ENCODE measurements around the gene CREB3L1. TPM values are rescaled to one million over a fixed set of nuclear protein-coding genes. Genes with fewer than 3 reads are reported as not detected.

CREB3L1 gene
- total and polyA plus RNA-seq, 2 experiments from 2014 or later: 8.5 to 10.4 TPM

DNA sequence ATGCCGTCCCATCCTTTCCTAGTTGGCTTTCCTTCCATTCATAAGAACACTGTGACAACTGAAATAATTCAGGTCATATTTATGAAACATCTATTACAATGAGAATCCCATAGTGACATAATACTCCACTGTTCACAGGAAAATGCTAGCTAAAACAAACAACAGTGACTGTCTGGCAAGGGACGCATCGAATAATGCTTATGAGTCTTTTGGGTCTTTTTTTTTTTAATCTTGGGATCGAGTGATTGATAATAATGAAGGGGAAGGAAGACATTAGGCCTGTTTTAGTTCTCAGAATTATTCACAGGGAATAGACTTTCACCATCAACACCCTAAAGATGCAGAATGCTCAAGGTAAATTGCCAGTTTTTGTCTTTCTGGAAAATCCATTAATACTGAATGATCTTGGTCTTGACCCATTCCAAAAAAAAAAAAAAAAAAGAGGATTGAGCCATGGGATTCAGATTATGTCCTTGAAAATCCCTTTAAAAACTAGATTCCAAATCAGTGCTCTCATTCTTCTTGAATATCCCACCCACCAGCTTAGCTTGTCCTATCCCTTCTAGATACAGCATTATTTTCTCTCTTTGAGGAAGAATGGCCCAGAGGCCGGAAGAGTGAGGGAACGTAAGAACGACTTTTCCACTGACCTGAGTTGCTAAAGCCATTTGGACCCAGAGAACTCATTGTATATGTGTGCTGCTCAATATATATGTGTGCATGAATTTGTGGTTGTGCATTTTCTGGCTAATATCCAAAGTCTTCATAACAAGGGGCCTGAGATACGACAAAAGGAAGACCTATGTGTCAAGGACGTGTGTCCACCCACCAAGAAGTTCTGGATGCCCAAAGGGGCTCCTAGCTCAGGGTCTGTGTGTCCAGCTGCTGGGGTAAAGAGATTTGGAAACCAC lies 35.2 kb upstream of the CREB3L1 start:
- peak overlapping the region; percentile 100 for H3K27ac Mint-ChIP-seq
- peak overlapping the region; percentile 81 for H3K4me2 ChIP-seq
- peaks cover 10% of the 10 kb centered on the region; the same call in 1 of the 2 replicates for H3K9me2 ChIP-seq (ENCODE audit: insufficient read depth)
- peaks cover 32% of the 10 kb centered on the region for H3K27me3 Mint-ChIP-seq (ENCODE audit: insufficient read depth, low read depth, poor library complexity)
- H3K27me3 ChIP-seq (ENCODE audit: insufficient read depth): peaks cover 14% of the 10 kb centered on the region
- H3K9me3 Mint-ChIP-seq: no peaks in the 10 kb centered on the region
- H3K79me2 ChIP-seq (replicated peaks; ENCODE audit: insufficient read depth): no peaks in the 10 kb centered on the region
- peaks cover 29% of the 10 kb centered on the region for H3K4me1 ChIP-seq (ENCODE audit: insufficient read depth)
- no peaks in the 10 kb centered on the region for H3K36me3 ChIP-seq (ENCODE audit: insufficient read depth)
- DNase-seq (ENCODE audit: low spot score) (no peak), ATAC-seq (no peak)
- H3K4me1 Mint-ChIP-seq: peaks cover 44% of the 10 kb centered on the region
- no peak overlapping the region for H2AFZ ChIP-seq
- H3K4me3 ChIP-seq: peak overlapping the region; percentile 57
- no peak for TF ChIP-seq ZNF114 (CRISPR knock-in tag; IDR thresholded peaks at IDR 0.05)
- H3K36me3 Mint-ChIP-seq (ENCODE audit: low read depth): no peaks in the 10 kb centered on the region
- H3K27ac ChIP-seq (ENCODE audit: low read depth): peak overlapping the region; percentile 99
- no peaks in the 10 kb centered on the region for H4K20me1 ChIP-seq (replicated peaks; ENCODE audit: insufficient read depth)
- peaks cover 27% of the 10 kb centered on the region for H3F3A ChIP-seq (replicated peaks; ENCODE audit: low read depth)
- H3K4me3 Mint-ChIP-seq: peak overlapping the region; percentile 81

DNA sequence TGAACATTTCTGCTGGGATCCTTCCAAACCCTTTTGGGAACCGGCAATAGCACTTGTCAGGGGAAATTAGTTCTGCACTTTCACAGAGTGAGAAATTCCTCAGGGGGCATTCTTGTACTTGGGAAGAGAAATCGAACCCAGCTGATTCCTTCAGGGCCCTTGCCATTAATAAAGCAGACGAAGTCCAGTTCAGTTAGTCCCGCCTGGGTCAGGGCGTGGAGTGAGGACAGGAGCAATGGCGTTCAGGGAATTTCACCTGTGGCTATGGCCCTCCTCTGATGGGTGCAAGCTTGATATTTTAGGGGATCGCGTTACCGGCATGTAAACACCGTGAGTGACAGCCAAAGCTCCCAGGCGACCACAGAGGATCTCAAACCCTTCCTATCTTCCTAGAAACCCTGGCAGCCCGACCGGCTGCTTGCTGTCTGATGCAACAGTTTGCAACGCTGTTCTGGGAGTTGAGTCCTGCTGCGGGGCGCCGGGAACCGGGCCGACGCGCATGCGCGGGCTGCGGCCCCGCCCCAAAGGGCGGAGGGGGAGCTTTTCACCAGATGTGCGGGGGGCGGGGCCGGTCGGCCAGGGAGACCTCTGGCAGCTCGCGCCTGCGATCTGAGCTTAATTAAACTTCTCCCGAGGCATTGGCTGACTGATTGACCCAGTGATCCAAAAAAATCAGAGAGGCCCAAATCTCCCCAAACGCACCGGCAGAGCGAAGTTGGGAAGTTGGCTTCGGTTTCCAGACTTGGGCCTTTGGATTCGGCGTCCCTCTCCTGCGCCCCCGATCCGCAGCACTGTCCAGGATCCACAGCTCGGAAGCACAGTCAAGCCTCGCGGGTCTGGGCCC lies 34.3 kb upstream of the CREB3L1 start:
- peaks cover 25% of the 10 kb centered on the region for H3F3A ChIP-seq (replicated peaks; ENCODE audit: low read depth)
- no peaks in the 10 kb centered on the region for H3K36me3 ChIP-seq (ENCODE audit: insufficient read depth)
- peak overlapping the region; percentile 81 for H3K4me2 ChIP-seq
- H3K27ac ChIP-seq (ENCODE audit: low read depth): peak overlapping the region; percentile 99
- no peaks in the 10 kb centered on the region for H4K20me1 ChIP-seq (replicated peaks; ENCODE audit: insufficient read depth)
- Mint-ChIP-seq H3K9me3 (no peaks in the 10 kb centered on the region), H3K27me3 (ENCODE audit: insufficient read depth, low read depth, poor library complexity) (peaks cover 31% of the 10 kb centered on the region), H3K4me3 (peak overlapping the region; percentile 81), H3K27ac (peak overlapping the region; percentile 100), H3K4me1 (peaks cover 47% of the 10 kb centered on the region), H3K36me3 (ENCODE audit: low read depth) (no peaks in the 10 kb centered on the region)
- H3K4me1 ChIP-seq (ENCODE audit: insufficient read depth): peaks cover 25% of the 10 kb centered on the region
- H3K4me3 ChIP-seq: peak overlapping the region; percentile 57
- peaks cover 8% of the 10 kb centered on the region for H3K27me3 ChIP-seq (ENCODE audit: insufficient read depth)
- peaks cover 10% of the 10 kb centered on the region; the same call in 1 of the 2 replicates for H3K9me2 ChIP-seq (ENCODE audit: insufficient read depth)
- DNase-seq (ENCODE audit: low spot score): peak; percentile 96
- no peak overlapping the region; the same call in 1 of the 2 replicates for H2AFZ ChIP-seq
- no peaks in the 10 kb centered on the region for H3K79me2 ChIP-seq (replicated peaks; ENCODE audit: insufficient read depth)
- peak; percentile 47 for ATAC-seq
- TF ChIP-seq EZH2 (IDR thresholded peaks at IDR 0.05; ENCODE audit: low read depth, unreplicated experiment) (no peak), ZNF331 (CRISPR knock-in tag; IDR thresholded peaks at IDR 0.05; ENCODE audit: low read depth) (no peak), STAT1 (IDR thresholded peaks at IDR 0.05; ENCODE audit: unreplicated experiment) (no peak), JUNB (IDR thresholded peaks at IDR 0.05; ENCODE audit: unreplicated experiment) (no peak), EZH2phosphoT487 (IDR thresholded peaks at IDR 0.05; ENCODE audit: unreplicated experiment) (no peak), POLR2AphosphoS5 (IDR thresholded peaks at IDR 0.05; ENCODE audit: low read depth) (peak; percentile 88), NANOG (IDR thresholded peaks at IDR 0.05; ENCODE audit: borderline replicate concordance) (no peak), CREB1 (CRISPR knock-in tag; IDR thresholded peaks at IDR 0.05; ENCODE audit: low read depth) (no peak)
- TF ChIP-seq, protein P1, sequence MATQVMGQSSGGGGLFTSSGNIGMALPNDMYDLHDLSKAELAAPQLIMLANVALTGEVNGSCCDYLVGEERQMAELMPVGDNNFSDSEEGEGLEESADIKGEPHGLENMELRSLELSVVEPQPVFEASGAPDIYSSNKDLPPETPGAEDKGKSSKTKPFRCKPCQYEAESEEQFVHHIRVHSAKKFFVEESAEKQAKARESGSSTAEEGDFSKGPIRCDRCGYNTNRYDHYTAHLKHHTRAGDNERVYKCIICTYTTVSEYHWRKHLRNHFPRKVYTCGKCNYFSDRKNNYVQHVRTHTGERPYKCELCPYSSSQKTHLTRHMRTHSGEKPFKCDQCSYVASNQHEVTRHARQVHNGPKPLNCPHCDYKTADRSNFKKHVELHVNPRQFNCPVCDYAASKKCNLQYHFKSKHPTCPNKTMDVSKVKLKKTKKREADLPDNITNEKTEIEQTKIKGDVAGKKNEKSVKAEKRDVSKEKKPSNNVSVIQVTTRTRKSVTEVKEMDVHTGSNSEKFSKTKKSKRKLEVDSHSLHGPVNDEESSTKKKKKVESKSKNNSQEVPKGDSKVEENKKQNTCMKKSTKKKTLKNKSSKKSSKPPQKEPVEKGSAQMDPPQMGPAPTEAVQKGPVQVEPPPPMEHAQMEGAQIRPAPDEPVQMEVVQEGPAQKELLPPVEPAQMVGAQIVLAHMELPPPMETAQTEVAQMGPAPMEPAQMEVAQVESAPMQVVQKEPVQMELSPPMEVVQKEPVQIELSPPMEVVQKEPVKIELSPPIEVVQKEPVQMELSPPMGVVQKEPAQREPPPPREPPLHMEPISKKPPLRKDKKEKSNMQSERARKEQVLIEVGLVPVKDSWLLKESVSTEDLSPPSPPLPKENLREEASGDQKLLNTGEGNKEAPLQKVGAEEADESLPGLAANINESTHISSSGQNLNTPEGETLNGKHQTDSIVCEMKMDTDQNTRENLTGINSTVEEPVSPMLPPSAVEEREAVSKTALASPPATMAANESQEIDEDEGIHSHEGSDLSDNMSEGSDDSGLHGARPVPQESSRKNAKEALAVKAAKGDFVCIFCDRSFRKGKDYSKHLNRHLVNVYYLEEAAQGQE (IDR thresholded peaks at IDR 0.05; ENCODE audit: unreplicated experiment): peak; percentile 6
- TF ChIP-seq, protein P2, sequence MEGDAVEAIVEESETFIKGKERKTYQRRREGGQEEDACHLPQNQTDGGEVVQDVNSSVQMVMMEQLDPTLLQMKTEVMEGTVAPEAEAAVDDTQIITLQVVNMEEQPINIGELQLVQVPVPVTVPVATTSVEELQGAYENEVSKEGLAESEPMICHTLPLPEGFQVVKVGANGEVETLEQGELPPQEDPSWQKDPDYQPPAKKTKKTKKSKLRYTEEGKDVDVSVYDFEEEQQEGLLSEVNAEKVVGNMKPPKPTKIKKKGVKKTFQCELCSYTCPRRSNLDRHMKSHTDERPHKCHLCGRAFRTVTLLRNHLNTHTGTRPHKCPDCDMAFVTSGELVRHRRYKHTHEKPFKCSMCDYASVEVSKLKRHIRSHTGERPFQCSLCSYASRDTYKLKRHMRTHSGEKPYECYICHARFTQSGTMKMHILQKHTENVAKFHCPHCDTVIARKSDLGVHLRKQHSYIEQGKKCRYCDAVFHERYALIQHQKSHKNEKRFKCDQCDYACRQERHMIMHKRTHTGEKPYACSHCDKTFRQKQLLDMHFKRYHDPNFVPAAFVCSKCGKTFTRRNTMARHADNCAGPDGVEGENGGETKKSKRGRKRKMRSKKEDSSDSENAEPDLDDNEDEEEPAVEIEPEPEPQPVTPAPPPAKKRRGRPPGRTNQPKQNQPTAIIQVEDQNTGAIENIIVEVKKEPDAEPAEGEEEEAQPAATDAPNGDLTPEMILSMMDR (conservative IDR thresholded peaks at IDR 0.05; ENCODE audit: low read depth in 2 of 2): no peak
- TF ChIP-seq, protein P3, sequence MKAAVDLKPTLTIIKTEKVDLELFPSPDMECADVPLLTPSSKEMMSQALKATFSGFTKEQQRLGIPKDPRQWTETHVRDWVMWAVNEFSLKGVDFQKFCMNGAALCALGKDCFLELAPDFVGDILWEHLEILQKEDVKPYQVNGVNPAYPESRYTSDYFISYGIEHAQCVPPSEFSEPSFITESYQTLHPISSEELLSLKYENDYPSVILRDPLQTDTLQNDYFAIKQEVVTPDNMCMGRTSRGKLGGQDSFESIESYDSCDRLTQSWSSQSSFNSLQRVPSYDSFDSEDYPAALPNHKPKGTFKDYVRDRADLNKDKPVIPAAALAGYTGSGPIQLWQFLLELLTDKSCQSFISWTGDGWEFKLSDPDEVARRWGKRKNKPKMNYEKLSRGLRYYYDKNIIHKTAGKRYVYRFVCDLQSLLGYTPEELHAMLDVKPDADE (IDR thresholded peaks at IDR 0.05): peak; percentile 39; the same call in 1 of the 2 replicates

Data from GM23338 (cell line).